GM21825 (cell line): ENCODE results near the gene DDX41.

Source experiments
- ATAC-seq: cut with Tn5 transposase; IDR thresholded peaks from one replicate; pipeline ENCODE4 v1.9.1; 2021; ENCODE audit warnings: mild to moderate bottlenecking, moderate library complexity; ENCODE audit not compliant: unreplicated experiment

DDX41 gene

DNA sequence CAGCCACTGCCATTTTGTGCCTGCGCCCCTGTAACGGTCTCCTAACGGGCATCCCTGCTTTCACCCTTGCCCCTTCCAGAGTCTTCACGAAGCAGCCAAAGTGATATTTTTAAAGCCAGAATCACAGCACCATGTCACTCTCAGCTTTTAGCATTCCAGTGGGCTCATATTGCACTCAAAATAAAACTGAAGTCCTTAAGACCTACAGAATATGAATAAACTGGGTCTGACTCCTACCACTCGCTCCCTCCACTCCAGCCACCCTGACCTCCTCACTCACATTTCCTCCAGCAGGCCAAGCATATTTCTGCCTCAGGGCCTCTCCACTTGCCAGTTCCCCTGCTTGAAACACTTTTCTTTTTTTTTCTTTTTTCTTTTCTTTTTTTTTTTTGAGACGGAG, 16.9 kb downstream of the DDX41 start:
- ATAC-seq: no peak

DNA sequence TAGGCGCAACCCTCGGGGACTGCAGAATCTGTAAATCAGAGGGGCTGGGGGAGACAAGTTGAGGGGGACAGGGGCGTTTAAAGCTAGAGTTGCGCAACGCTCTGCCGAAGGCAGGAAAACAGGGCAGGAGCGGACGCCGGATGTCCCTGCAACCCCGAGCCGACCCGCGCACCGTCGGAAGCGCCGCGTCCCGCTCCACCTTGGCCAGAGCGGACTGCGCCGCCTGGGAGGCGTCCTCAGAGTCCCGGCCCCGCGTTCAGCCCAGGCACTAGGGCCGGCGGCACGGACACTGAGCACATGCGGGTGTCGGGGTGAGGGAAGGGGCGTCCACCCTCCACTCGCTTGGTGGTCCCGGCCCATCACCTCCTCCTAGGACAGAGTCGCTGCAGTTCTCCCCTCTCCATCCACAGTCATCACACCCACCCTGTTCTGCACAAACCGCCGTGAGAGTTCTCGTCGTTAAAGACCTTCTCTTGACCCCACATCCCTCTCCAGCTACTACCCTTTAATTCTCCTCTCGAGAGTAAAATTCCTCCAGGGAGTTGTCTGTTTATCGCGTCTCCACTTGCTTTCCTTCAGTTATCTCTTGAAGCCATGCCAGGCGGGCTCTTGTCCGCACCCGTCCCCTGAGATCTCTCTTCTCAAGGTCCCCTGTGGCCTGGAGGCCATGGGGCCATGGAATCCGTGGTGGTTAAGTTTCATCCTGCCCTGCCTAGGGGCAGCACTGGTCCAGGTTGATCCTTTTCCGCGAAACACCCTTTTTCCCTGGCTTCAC, 18.6 kb downstream of the DDX41 start:
- ATAC-seq: no peak

- peak; percentile 71 for ATAC-seq
Measured at GRCh38 chr5:177497292-177498012, 19.3 kb downstream of the DDX41 start, which contains the start of gene PDLIM7. Gene PDLIM7 (minus strand): TSS chr5:177497604. CDS start chr5:177496512, 1,092 bp downstream.

GRCh38 chr5:177496727-177497291, 20.0 kb downstream of the DDX41 start:
- ATAC-seq: peak; percentile 2

GRCh38 chr5:177496070-177496726, 20.6 kb downstream of the DDX41 start:
- no peak for ATAC-seq

GRCh38 chr5:177495243-177496060, 21.3 kb downstream of the DDX41 start:
- no peak for ATAC-seq

DNA sequence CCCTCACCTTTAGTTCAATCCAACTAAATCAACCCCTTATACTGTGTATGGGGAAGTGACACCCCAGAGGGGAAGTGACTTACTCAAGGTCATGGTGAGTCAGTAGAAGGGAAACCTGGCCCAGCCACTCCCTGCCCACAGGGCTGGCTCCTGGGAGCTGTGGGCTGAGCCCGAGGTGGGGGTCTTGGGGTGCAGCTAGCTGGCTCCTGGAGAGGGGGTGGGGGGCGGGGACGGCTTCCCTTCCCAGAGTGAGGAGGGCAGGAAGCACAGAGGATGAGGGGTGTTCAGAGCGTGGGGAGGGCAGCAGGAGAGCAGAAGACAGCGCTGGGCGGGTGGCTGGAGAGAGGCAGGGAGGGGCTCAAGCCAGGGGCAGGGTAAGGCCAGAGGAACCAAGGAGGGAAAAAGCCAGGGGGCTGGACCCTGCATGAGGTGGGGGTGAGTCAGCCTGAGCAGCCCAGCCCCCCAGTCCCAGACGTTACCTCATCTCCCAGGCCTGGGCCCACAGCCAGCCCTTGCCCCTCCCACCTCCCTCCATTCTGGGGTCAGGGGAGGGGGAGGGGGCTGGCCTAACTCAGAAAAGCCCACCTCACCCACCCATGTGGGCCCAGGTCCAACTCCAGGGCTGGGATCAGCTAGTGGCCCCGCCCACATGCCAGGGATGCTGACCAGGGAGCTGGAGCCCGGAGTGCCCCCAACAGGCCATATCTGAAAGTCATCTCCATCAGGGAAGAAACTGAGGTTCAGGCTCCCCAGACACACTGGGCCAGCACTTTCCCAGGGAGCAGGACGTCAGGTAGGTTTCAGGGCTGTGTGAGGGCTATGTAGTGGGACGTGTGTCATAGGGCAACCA, 22.2 kb downstream of the DDX41 start:
- ATAC-seq: no peak

DNA sequence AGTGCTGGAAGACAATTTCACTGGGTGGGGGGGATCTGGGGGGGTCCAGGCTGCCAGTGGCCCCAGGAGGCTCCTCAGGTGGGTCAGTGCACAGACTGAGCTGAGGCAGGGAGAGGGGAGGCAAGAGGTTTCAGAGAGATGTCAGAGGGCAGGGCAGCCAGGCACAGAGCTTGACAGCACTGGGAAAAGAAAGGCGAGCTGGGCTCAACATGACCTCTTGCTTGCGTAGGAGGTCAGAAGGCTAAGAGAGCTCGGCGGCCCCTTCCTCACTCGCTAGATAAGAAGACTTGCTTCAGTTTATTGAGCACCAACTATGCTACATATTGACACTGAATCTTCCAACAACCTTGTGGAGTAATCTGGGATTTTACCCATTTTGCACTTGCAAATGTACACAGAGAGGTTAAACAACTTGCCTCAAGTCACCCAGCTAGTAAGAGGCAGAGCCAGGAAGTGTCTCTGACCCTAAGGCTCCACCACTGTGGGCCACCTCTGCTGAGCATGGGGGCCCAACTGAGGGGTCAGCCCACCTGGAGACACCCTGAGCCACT, 22.9 kb downstream of the DDX41 start:
- ATAC-seq: no peak

- ATAC-seq: no peak
Measured at GRCh38 chr5:177492841-177493240, 23.9 kb downstream of the DDX41 start.

GRCh38 chr5:177491983-177492746, 24.6 kb downstream of the DDX41 start:
- no peak for ATAC-seq

DNA sequence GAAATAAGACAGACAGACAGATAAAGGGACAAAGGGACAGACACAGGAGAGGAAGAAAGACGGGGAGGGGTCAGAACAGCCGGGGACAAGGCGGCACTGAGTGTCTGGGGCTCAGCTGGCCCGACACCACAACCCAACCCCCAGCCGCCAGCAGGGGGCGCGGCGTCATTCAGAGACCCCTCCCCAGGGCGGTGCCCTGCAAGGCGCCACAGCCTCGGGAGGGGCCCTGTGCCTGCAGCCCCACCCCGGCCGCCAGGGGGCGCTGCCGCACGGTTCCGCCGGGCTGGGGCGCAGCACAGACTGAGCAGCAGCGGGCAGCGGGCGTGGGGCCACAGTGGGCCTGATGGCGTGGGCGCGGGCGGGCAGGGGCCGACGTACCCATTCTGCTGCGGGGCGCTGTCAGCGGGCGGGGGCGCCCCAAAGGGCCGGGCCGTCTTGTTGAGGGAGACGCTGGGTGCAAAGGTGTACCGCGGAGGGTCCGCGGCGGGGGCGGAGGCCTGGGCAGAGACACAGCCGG, 25.3 kb downstream of the DDX41 start:
- no peak for ATAC-seq

DNA sequence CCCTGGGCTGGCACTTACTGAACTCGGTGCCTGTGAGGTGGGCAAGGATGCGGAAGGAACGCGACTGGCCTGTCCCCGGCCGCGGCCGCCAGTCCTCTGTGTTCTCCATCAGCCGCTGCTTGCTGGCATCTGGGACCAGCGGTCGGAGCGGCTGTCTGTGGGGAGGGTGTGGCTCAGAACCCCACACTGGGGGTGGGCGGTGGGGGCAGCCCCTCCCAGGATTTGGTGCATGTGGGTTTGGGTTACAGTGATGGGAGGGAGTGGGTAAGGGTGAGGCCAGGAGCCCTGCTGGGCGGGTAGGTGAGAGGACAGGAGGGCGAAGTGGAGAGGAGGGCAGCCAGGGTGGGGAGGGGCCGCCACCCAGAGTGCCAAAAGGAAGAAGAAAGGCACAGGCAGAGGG, 25.8 kb downstream of the DDX41 start:
- ATAC-seq: no peak

- ATAC-seq: no peak
Measured at GRCh38 chr5:177490311-177490991, 26.3 kb downstream of the DDX41 start.

GRCh38 chr5:177489119-177489716, 27.5 kb downstream of the DDX41 start:
- no peak for ATAC-seq

DNA sequence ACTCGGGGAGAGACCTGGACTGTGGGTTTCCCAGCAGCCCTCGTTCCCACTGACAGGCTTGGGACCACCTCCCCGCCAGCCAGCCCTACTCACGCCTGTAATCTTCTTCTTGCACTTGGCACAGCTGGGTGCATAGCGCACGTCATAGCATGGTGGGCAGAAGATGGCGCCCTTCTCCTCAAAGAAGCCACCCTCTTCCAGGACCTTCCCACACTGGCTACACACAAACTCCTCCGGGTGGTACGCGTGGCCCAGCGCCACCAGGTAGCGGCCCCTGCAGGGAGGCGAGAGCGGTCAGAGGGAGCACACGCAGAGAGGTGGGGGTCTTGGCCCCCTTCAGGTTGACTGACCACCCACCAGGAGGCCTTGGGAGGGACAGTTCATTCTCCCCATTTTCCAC, 28.8 kb downstream of the DDX41 start:
- ATAC-seq: no peak

- no peak for ATAC-seq
Measured at GRCh38 chr5:177487144-177487543, 29.6 kb downstream of the DDX41 start.

GRCh38 chr5:177486256-177486655, 30.5 kb downstream of the DDX41 start:
- no peak for ATAC-seq
